ENCODE results near the gene HDHD5. TPM values are rescaled to one million over a fixed set of nuclear protein-coding genes. Genes with fewer than 3 reads are reported as not detected.

Gene HDHD5
- total RNA-seq = 30.7 and 31.4 TPM in 2 replicates
- long read RNA-seq, transcript HDHD5-202 (8 exons, 1,799 nt) = major isoform, 34 of 54 reads
- long read RNA-seq, partial matches to known transcripts = 2 of 54 reads
- long read RNA-seq, other reads (novel, unspliced or antisense) = 18 of 54 reads

GRCh38 chr22:17158568-17159503 is at the start of gene HDHD5:
TSS of gene HDHD5 (minus strand) at chr22:17159277. CDS start at chr22:17159251, 26 bp downstream.
- H3K27me3 Mint-ChIP-seq (ENCODE audit: unreplicated experiment) = no peaks in the 10 kb centered on the region
- no peak for TF ChIP-seq CTCF (IDR thresholded peaks at IDR 0.05)
- H3K4me1 Mint-ChIP-seq (ENCODE audit: unreplicated experiment) = peaks cover 21% of the 10 kb centered on the region
- H3K27ac Mint-ChIP-seq (ENCODE audit: unreplicated experiment) = peak within 1 kb of the TSS; percentile 77
- DNase-seq (ENCODE audit: extremely low spot score, unreplicated experiment) = peak; percentile 93
- no peaks in the 10 kb centered on the region for H3K36me3 Mint-ChIP-seq (ENCODE audit: unreplicated experiment)
- H3K9me3 Mint-ChIP-seq (ENCODE audit: unreplicated experiment) = no peaks in the 10 kb centered on the region
- peak within 1 kb of the TSS; percentile 87 for H3K4me3 Mint-ChIP-seq (ENCODE audit: unreplicated experiment)

- Mint-ChIP-seq H3K4me3 (ENCODE audit: unreplicated experiment) (no peak overlapping the region), H3K9me3 (ENCODE audit: unreplicated experiment) (no peaks in the 10 kb centered on the region), H3K36me3 (ENCODE audit: unreplicated experiment) (no peaks in the 10 kb centered on the region), H3K27ac (ENCODE audit: unreplicated experiment) (no peak overlapping the region), H3K27me3 (ENCODE audit: unreplicated experiment) (peaks cover 14% of the 10 kb centered on the region), H3K4me1 (ENCODE audit: unreplicated experiment) (no peaks in the 10 kb centered on the region)
- no peak for TF ChIP-seq CTCF (IDR thresholded peaks at IDR 0.05)
- no peak for DNase-seq (ENCODE audit: extremely low spot score, unreplicated experiment)
These were observed 46.4 kb upstream of the HDHD5 start for GRCh38 chr22:17205432-17205831.

GRCh38 chr22:17201285-17201945 is 42.3 kb upstream of the HDHD5 start:
- H3K36me3 Mint-ChIP-seq (ENCODE audit: unreplicated experiment) = no peaks in the 10 kb centered on the region
- H3K4me3 Mint-ChIP-seq (ENCODE audit: unreplicated experiment) = no peak overlapping the region

GRCh38 chr22:17199003-17199731 is 40.1 kb upstream of the HDHD5 start:
- Mint-ChIP-seq H3K36me3 (ENCODE audit: unreplicated experiment) (no peaks in the 10 kb centered on the region), H3K9me3 (ENCODE audit: unreplicated experiment) (no peaks in the 10 kb centered on the region), H3K27ac (ENCODE audit: unreplicated experiment) (peak overlapping the region; percentile 56), H3K4me3 (ENCODE audit: unreplicated experiment) (peak overlapping the region; percentile 60), H3K4me1 (ENCODE audit: unreplicated experiment) (peaks cover 11% of the 10 kb centered on the region), H3K27me3 (ENCODE audit: unreplicated experiment) (peaks cover 14% of the 10 kb centered on the region)
- no peak for DNase-seq (ENCODE audit: extremely low spot score, unreplicated experiment)
- TF ChIP-seq CTCF (IDR thresholded peaks at IDR 0.05) = no peak

More at GRCh38 chr22:17201285-17201945, 42.3 kb upstream of the HDHD5 start:
- Mint-ChIP-seq H3K9me3 (ENCODE audit: unreplicated experiment) (no peaks in the 10 kb centered on the region), H3K4me1 (ENCODE audit: unreplicated experiment) (peaks cover 11% of the 10 kb centered on the region), H3K27me3 (ENCODE audit: unreplicated experiment) (peaks cover 14% of the 10 kb centered on the region), H3K27ac (ENCODE audit: unreplicated experiment) (no peak overlapping the region)
- peak; percentile 16 for TF ChIP-seq CTCF (IDR thresholded peaks at IDR 0.05)
- no peak for DNase-seq (ENCODE audit: extremely low spot score, unreplicated experiment)
